Measurements from ENCODE around the gene FAM120B.
A peak's percentile ranks its signal among the peaks of the same experiment; 100 is the strongest.
"Not testable (repeated sequence)": the region's sequence is repeated elsewhere in the genome, so short reads cannot be mapped to it uniquely, and the experiment has no call there.

The FAM120B gene

DNA sequence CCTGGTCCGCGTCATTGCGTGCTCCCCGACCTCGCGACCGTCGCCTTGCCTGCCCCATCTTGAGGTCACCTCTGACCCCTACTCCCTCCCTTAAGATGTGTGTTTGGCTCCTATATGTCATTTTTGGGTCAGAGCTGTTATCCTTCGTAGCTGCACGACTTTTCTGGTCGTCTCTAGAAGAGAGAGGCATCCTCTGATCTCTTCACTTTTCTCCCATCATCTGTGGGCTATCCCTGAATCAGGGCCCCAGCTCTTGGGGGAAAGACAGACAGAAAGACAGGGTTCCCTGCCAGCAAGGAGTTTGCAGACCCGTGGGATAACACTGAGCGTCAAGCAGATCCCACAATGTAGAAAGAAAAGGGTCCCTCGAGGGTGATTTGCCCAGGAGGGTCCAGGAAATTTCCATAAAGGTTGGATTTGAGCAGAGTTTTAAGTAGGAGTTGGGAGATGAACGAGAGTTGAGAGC, 555 bp downstream of the FAM120B start:
- DNase-seq: no peak

DNA sequence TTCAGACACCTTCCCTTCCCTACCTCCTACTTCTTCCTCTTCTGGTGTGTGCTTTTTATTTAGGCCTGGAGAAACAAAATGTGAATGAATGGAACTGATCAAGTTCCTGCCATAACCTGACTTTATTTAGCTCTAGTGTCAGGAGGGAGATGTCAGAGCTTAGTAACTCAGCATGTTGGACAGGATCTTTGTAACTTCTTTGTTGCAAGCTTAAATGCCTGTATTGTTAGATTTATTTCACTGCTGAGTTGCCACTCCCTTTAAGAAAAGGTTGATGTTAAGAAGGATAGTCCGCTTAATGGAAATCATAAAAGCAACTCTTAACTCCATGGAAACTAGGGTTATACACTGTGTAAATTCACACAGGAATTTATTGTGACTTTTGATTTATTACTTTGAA, 2.2 kb downstream of the FAM120B start:
- no peak for DNase-seq

DNA sequence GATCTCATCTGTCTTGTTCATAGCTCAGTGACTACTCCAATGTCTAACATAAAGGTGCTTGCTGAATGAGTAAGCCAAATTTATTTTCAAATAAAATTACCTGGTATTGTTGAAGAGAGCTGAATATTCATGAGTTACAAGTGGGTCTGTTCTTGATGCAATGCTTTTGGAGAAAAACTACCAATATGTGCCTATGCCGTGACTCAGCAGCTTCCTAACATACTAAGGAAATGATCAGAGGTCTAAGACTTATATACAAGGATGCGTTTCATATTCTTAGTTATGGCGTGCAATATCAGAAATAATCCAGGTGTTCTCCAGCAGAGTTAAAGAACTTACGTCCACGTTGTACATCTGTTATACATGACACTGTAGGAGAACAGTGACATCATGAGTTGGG, 5.1 kb downstream of the FAM120B start:
- DNase-seq: no peak

GRCh38 chr6:170312876-170313275, 6.3 kb downstream of the FAM120B start:
- DNase-seq: no peak

GRCh38 chr6:170313716-170314295, 7.2 kb downstream of the FAM120B start:
- no peak for DNase-seq

DNA sequence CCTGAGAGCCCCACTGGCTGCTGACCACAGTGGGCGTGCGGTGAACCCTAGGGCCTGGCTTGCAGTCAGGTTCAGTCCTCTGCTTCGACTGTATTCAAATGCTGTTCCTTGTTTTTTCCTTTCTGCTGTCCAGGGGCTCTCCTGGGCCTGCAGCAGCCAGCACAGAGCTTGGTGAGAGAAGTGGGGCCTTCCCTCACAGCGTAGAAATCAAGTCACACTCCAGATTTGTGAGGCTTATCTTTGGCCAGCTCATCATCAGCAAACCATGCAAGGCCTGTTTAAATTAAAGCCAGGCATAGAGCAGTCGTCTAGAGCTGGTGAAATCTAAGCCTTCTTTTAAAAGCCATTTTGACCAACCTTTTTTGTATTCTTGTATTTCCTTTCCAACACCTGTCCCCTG, 8.4 kb downstream of the FAM120B start:
- DNase-seq: no peak

- no peak for DNase-seq
Observed at GRCh38 chr6:170316071-170316470, 9.5 kb downstream of the FAM120B start.

- no peak for DNase-seq
Observed at GRCh38 chr6:170317076-170317475, 10.5 kb downstream of the FAM120B start.

DNA sequence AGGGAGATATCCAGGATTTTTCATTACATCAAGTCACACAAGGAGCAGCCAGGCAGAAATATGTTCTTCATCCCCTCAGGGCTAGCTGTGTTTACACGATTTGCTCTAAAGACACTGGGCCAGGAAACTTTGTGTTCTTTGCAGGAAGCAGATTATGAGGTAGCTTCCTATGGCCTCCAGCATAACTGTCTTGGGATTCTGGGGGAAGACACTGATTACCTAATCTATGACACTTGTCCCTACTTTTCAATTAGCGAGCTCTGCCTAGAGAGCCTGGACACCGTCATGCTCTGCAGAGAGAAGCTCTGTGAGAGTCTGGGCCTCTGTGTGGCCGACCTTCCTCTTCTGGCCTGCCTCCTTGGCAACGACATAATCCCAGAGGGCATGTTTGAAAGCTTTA, 11.2 kb downstream of the FAM120B start:
- DNase-seq: no peak

DNA sequence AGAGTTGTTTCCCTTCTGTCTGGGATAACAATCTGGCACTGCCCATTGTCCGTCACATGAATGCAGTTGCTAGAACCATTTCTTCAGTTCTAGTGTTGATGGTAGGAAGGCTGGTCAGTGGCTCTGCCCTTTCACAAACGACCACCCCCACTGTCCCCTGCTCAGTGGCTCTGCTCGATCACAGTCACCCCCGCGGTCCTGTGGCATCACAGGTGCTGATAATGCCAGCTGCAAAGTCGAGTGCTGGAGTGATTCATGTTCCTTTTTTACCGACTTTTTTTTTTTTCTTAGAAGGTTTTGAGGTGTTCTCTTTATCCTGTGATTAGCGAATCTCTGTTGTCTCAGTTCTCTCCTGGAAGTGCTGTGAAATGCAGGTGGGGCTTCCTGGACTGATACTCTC, 22.8 kb downstream of the FAM120B start:
- DNase-seq: no peak

GRCh38 chr6:170335199-170335598, 28.6 kb downstream of the FAM120B start:
- not testable (repeated sequence) for DNase-seq

DNA sequence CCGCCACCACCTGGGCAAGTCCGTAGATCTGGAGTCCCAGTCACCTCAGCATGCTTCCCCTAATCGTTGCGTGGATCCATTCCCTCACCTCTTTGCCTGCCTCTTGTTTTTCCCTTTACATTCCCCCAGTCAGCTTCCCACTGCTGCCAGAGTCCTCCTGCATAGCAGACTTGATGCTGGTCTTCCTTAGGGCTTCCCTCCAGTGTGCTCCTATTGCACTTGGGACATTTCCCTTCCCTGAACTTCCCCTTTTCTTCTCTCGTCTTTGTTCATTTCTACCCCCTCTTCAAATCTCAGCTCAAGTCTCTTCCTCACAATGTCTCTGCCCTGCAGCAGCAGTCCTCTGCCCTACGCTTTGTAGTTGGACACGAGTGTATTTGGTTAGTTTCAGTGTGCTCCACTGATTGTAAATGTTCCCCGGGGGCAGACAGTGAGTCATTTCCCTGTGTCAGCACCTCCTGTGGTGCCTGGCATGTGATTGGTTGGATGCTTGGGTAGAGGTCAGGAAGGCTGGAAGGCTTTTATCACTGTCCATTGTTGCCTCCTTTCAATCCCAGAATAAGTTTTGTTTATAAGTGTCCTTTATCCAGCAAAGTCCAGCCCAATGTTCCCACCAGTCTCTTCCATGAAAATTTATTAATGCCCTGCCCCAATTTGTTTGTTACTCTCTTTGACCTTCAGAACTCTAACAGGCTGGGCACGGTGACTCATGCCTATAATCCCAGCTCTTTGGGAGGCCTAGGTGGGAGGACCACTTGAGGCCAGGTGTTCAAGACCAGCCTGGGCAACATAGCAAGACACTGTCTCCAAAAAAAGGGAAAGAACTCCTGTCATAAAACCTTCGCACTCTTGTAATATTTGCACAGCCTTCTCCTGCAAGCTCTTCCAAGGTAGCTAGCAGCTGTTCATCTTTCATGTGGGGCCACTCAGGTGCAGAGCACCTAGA, 38.3 kb downstream of the FAM120B start:
- peak; percentile 22 for DNase-seq

DNA sequence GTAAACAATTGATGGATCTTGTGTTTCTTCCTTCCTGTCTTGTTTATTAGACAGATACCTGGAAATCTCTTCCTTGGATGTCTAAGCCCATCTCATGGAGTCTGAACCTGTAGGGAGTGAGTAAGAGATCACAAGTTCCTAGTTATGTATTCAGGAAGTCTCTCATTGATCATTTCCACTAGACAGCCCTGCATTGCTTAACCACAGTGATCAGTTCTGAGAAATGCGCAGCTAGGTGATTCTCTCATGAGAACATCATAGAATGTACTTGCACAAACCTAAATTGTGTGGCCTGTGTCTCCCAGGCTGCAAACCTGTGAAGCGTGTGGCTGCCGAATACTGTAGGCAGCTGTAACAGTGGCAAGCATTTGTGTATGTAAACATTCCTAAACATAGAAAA, 39.1 kb downstream of the FAM120B start:
- DNase-seq: no peak

- DNase-seq: no peak
Observed at GRCh38 chr6:170346649-170347048, 40.1 kb downstream of the FAM120B start.

DNA sequence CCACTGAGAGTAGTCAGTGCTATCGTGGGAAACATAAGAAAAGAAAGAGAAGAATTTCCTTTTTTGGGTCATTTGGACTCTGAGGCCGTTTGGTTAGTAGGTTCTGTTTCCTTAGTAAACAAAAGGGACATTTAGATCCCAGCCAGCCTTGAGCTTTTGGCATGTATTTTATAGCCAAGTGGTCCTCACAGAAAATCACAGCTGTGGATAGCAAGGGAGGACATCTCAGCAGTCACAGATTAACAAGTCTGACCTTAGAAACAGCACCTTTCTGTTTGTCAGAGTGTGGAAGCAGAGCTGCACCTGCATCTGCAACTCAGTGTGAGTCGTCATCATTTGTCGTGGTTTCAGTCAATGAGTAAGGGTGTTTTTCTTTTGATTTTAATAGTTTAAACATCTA, 40.5 kb downstream of the FAM120B start:
- no peak for DNase-seq

- DNase-seq: no peak
Observed at GRCh38 chr6:170347975-170348374, 41.4 kb downstream of the FAM120B start.

GRCh38 chr6:170351456-170351855, 44.9 kb downstream of the FAM120B start:
- not testable (repeated sequence) for DNase-seq

GRCh38 chr6:170355190-170355589, 48.6 kb downstream of the FAM120B start:
- DNase-seq: not testable (repeated sequence)

DNA sequence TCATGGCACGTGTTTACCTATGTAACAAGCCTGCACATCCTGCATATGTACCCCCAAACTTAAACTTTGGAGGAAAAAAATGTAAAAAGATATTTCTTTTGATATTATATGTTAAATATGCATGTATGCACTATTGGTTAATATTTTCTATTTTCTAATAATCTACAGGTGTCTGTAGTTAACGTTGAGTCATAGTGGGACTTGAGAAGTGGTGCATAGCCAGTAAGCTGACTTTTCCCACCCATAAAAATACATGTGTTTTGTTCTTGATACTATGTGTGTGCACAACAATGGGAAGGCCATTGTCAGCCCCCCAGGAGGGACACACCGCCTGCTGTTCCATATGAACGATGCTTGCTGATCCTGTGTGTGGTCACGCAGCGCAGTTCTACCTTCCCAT, 49.1 kb downstream of the FAM120B start:
- DNase-seq: no peak

DNA sequence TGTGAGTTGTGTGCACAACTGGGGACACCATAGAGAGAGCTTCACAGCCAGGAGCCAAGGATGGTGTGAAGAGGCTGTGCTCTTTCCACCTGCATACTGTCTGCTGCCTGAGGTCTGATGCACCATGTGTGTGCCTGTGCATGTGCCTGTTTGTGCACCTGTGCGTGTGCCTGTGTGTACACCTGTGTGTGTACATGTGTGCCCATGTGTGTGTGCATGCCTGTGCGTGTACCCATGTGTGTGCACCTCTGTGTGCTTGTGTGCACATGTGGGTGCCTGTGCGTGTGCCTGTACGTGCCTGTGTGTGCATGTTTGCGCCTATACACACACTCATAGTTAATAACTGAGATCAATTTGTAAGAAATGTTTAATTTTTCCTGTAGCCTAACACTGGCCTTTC, 51.3 kb downstream of the FAM120B start:
- DNase-seq: no peak

DNA sequence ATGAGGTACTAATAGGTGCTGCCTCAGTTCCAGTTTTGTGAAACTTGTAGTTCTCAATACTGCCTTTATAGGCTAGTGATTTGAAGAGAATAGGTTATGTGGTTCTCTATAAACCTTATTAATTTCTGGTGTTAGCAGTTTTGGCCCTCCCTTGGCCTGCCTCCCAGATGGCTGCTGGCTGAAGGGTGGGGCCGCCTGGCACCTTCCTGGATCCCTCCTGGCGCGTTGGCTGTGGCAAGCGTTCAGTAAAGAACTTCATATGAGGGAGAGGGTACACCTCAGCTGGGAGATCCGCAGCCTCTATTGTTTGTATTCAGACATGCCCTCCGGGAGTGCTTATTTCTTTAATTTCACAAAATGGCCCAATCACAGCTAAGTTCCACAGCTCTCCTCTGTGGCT, 51.9 kb downstream of the FAM120B start:
- no peak for DNase-seq

GRCh38 chr6:170360476-170360875, 53.9 kb downstream of the FAM120B start:
- no peak for DNase-seq

DNA sequence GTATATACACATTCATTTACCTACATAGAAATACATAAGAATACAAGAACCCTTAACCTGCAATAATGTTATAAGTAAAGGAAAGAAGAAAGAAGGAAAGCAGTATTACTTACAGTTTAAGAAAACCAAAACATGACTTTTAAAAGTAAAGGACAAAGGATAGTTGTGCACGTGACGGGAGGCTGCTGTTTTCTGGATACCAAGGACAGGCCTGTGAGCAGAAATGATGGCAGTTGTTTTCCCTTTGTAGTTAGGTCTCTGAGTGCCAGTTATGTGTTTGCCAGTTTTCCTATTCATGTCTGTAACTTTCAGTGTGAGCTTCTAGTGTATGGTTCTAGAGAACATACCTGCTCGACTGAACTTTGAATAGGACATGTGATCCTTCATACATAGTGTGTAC, 54.8 kb downstream of the FAM120B start:
- no peak for DNase-seq

- DNase-seq: no peak
Observed at GRCh38 chr6:170362121-170362520, 55.6 kb downstream of the FAM120B start.
